Heart right ventricle (tissue), 16 donors: ENCODE data around the gene TYMP. TPM values are rescaled to one million over a fixed set of nuclear protein-coding genes. Genes with fewer than 3 reads are reported as not detected.
"Not testable (repeated sequence)": the region's sequence is repeated elsewhere in the genome, so short reads cannot be mapped to it uniquely, and the experiment has no call there.

Source experiments
- ATAC-seq, 8 donors: fragments of 200-7000 bp; cut with Tn5 transposase; one replicate each; pipeline ENCODE4 v1.9.1; 2020; ENCODE audit warnings: mild to moderate bottlenecking in 8 of 8, moderate library complexity in 8 of 8, moderate number of reproducible peaks in 1 of 8
- DNase-seq, 2 donors: peaks; one replicate each; pipeline ENCODE4 v3.0.0-alpha.2; 2020
- H3K27ac ChIP-seq, 10 donors: fragments of 200-600 bp; sonication (generic) in 2 of 10; one replicate each; pipeline versions ENCODE4 v1.5.0 to v1.8.0; 2020 to 2022; ENCODE audit warnings: mild to moderate bottlenecking in 3 of 10
- H3K27me3 ChIP-seq, 7 donors: fragments of 200-600 bp; one replicate each; pipeline ENCODE4 v1.8.0; 2021 to 2022; ENCODE audit warnings: mild to moderate bottlenecking in 2 of 7
- H3K36me3 ChIP-seq, 9 donors: fragments of 200-600 bp; sonication (generic) in 1 of 9; one replicate each; pipeline versions ENCODE4 v1.5.0 to v1.8.0; 2020 to 2022; ENCODE audit warnings: mild to moderate bottlenecking in 2 of 9
- H3K4me1 ChIP-seq, 9 donors: fragments of 200-600 bp; sonication (generic) in 1 of 9; one replicate each; pipeline versions ENCODE4 v1.5.0 to v1.8.0; 2020 to 2022; ENCODE audit warnings: mild to moderate bottlenecking in 4 of 9
- H3K4me3 ChIP-seq, 10 donors: fragments of 200-600 bp; sonication (generic) in 2 of 10; one replicate each; pipeline versions ENCODE4 v1.5.0 to v1.8.0; 2020 to 2022; ENCODE audit warnings: mild to moderate bottlenecking in 7 of 10, moderate library complexity in 2 of 10
- H3K9me3 ChIP-seq, 11 donors: fragments of 200-600 bp in 10 of 11; sonication (generic) in 2 of 11; one replicate each; pipeline versions ENCODE4 v1.5.0 to v1.8.0; 2013 to 2022; ENCODE audit warnings: mild to moderate bottlenecking in 2 of 11, control low read depth in 1 of 11, moderate library complexity in 1 of 11
- CTCF ChIP-seq, 9 donors: fragments of 200-600 bp; sonication (generic) in 2 of 9; IDR thresholded peaks; one replicate each; pipeline versions ENCODE4 v1.5.0 to v1.8.0; 2021 to 2022; ENCODE audit warnings: antibody characterized with exemption in 9 of 9, mild to moderate bottlenecking in 5 of 9, moderate library complexity in 1 of 9
- WGBS, 2 donors: extraction: QIAGEN DNeasy Blood & Tissue Kit; methylation state at CpG; one replicate each; pipeline ENCODE4 v1.1.7; 2013; ENCODE audit warnings: inconsistent platforms in 1 of 2; 5-methylcytosine and 5-hydroxymethylcytosine counted together
- intact Hi-C, 10 donors: fragments of 100-400 bp; cut with DNase I; formaldehyde crosslinking; loops; one replicate each; pipeline versions ENCODE4 v1.11.1 to v1.14.2; 2022
- polyA plus RNA-seq, 2 donors: library from polyadenylated mRNA; stranded (reverse); fragments of 200-250 nt; gene quantifications; one replicate each; pipeline ENCODE4 v1.2.3, GENCODE V29; 2013
- total RNA-seq, 10 donors: library from RNA; stranded (reverse); fragmentation: NEBNext Ultra II Directional in 3 of 10; extraction: Animal tissue kit (Norgen Biotek cat#: 25700) in 3 of 10; gene quantifications; one replicate each; pipeline versions ENCODE4 v1.2.1 to v1.2.4, GENCODE V29; 2021 to 2023
- donor health status: Arrhythmogenic right ventricular cardiomyopathy.
- donor health status: ischemic (EF 13 %, LVEDD 7.1; RV severe dilation, severe dysfunction).
- donor health status: healthy with polysubstance abuse.
- donor health status: DM: no; HTN: yes; CAD: no.
- donor health status: DM: no; HTN: no; CAD: no.
- donor health status: ischemic (EF 25% LVEDD 6.9; RV normal size, moderate dysfunction).
- donor health status: ischemic (EF 25% LVEDD 5.7; RV mildly dilated, moderate dysfunction).
- donor health status: healthy.
- donor health status: DM: yes; HTN: yes; CAD: no.
- donor health status: Ischemic cardiomyopathy.
- donor health status: ischemic (EF 35%, LVEDD 5.7; RV mildly dilated, moderate dysfunction).
- donor health status: nonischemic (EF 11% LVEDD 7.7; RV severe dilation, severe dysfunction).
- donor health status: DM: yes; HTN: yes; CAD: no.
- donor health status: PGD.
- donor health status: ischemic (EF 29% LVEDD 5.4; RV normal size, mild dysfunction).
- donor health status: nonischemic (EF 23%, LVEDD 6.1; RV moderate dilation, normal function).

Gene TYMP
- total and polyA plus RNA-seq, 12 donors, result 8.4 to 113 (median 17.3) TPM

DNA sequence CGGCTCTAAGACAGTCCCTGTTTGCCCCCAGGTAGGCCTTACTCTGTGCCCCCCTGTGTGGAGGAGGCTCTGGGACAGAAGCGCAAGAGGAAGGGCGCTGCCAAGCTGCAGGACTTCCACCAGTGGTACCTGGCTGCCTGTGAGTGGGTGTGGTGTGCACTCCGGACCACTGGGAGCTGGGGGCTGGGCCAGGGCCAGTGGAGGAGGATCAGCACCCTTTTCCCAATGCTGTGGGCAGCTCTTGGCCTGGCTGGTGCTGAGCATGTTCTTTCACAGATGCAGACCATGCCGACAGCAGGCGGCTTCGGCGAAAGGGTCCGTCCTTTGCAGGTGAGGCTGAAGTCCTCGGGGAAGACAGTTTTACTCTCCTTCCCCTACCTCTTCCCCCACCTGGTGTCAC lies 8.1 kb downstream of the TYMP start:
- Histone ChIP-seq H3K27me3 (no peaks in the 10 kb centered on the region), H3K4me1 (peaks cover 4 to 22% (median 20%) of the 10 kb centered on the region in 9 donors), H3K4me3 (no peak overlapping the region), H3K27ac (no peak overlapping the region), H3K9me3 (no peaks in the 10 kb centered on the region), H3K36me3 (peaks cover 0 to 79% (median 44%) of the 10 kb centered on the region in 9 donors)
- intact Hi-C loops, result loop anchor here in 2 of 10 donors (5.0 to 10.0 kb wide), 2 partner anchors 61 to 277 kb away; partner anchors contain the start of genes CHKB (in 1 of the 2) and TUBGCP6 (in 1 of the 2)
- no peak for ATAC-seq
- no peak for DNase-seq
- TF ChIP-seq CTCF (IDR thresholded peaks at IDR 0.05), result no peak
- 91 to 94% methylated on average over 10 of the region's 10 CpGs for WGBS, 2 donors

- ATAC-seq (no peak), DNase-seq (no peak)
- H3K27me3 ChIP-seq, result no peaks in the 10 kb centered on the region
- H3K9me3 ChIP-seq, result no peaks in the 10 kb centered on the region
- WGBS, 2 donors, result 94 to 95% methylated on average over 13 of the region's 13 CpGs
- H3K27ac ChIP-seq, result no peak overlapping the region
- intact Hi-C loops, result loop anchor here in 2 of 10 donors (5.0 to 10.0 kb wide), 2 partner anchors 61 to 276 kb away; partner anchors contain the start of genes CHKB (in 1 of the 2) and TUBGCP6 (in 1 of the 2)
- H3K4me3 ChIP-seq, result no peak overlapping the region
- peaks cover 4 to 17% (median 14%) of the 10 kb centered on the region in 9 donors for H3K4me1 ChIP-seq
- peaks cover 0 to 87% (median 44%) of the 10 kb centered on the region in 9 donors for H3K36me3 ChIP-seq
- no peak for TF ChIP-seq CTCF (IDR thresholded peaks at IDR 0.05)
Observed at GRCh38 chr22:50520826-50521453, 8.9 kb downstream of the TYMP start.

DNA sequence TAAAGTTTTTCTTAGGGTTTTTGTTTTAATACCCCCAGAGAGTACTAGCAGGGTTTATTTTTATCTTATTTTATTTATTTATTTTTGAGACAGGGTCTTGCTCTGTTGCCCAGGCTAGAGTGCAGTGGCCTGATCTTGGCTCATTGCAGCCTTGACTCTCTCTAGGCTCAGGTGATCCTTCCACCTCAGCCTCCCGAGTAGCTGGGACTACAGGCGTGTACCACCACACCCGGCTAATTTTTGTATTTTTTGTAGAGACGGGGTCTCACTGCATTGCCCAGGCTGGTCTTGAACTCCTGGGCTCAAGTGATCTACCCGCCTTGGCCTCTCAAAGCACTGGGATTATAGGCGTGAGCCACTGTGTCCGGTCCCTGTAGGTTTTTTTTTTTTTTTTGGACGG lies 9.6 kb downstream of the TYMP start:
- WGBS, 2 donors, result 95 to 98% methylated on average over 8 of the region's 8 CpGs
- not testable (repeated sequence) for DNase-seq, H3K4me3 ChIP-seq, H3K27ac ChIP-seq, H3K9me3 ChIP-seq, H3K27me3 ChIP-seq, ATAC-seq
- Histone ChIP-seq H3K36me3 (peaks cover 0 to 89% (median 44%) of the 10 kb centered on the region in 9 donors), H3K4me1 (peaks cover 4 to 16% (median 14%) of the 10 kb centered on the region in 9 donors)
- intact Hi-C loops, result loop anchor here in 2 of 10 donors (5.0 to 10.0 kb wide), 2 partner anchors 62 to 275 kb away; partner anchors contain the start of genes CHKB (in 1 of the 2) and TUBGCP6 (in 1 of the 2)

- ATAC-seq, result no peak
- no peaks in the 10 kb centered on the region for H3K27me3 ChIP-seq
- no peaks in the 10 kb centered on the region for H3K9me3 ChIP-seq
- H3K36me3 ChIP-seq, result peaks cover 0 to 91% (median 44%) of the 10 kb centered on the region in 9 donors
- TF ChIP-seq CTCF (IDR thresholded peaks at IDR 0.05), result no peak
- peaks cover under 1 to 6% (median 4%) of the 10 kb centered on the region in 9 donors for H3K4me1 ChIP-seq
- 96 to 97% methylated on average over 8 of the region's 8 CpGs for WGBS, 2 donors
- H3K27ac ChIP-seq, result no peak overlapping the region
- intact Hi-C loops, result no loop called here
- H3K4me3 ChIP-seq, result no peak overlapping the region
- no peak for DNase-seq
Observed at GRCh38 chr22:50519151-50519550, 10.7 kb downstream of the TYMP start.

- H3K9me3 ChIP-seq, result no peaks in the 10 kb centered on the region
- H3K27ac ChIP-seq, result no peak overlapping the region
- H3K4me1 ChIP-seq, result peaks cover 0 to under 1% (median 0%) of the 10 kb centered on the region in 9 donors
- ATAC-seq (no peak), DNase-seq (no peak)
- H3K27me3 ChIP-seq, result no peaks in the 10 kb centered on the region
- 92 to 97% methylated on average over 7 of the region's 7 CpGs for WGBS, 2 donors
- peaks cover 0 to 85% (median 41%) of the 10 kb centered on the region in 9 donors for H3K36me3 ChIP-seq
- TF ChIP-seq CTCF (IDR thresholded peaks at IDR 0.05), result no peak
- intact Hi-C loops, result no loop called here
- no peak overlapping the region for H3K4me3 ChIP-seq
Observed at GRCh38 chr22:50518606-50519005, 11.2 kb downstream of the TYMP start.
